ENCODE measurements around the gene TOLLIP. TPM values are rescaled to one million over a fixed set of nuclear protein-coding genes. Genes with fewer than 3 reads are reported as not detected.

Gene TOLLIP
- total and polyA plus RNA-seq, 9 of the 15 experiments (the other 6 are each of a cell fraction or from before 2014, with no cell fraction given) = 0.23 to 22.8 (median 7.1) TPM

GRCh38 chr11:1348796-1349326, 39.4 kb upstream of the TOLLIP start:
- no peak for FAIRE-seq
- BruUV-seq (replicated peaks) = no TSS peak
- no peak overlapping the region for H2AFZ ChIP-seq (ENCODE audit: low read depth, low read length)
- in situ Hi-C loops (cut with MboI) (no loop called here), intact Hi-C loops (cut with micrococcal nuclease) (no loop called here)
- CTCF ChIA-PET (ENCODE audit: low intra/inter-chr PET ratio) = no interaction called here
- WGBS (ENCODE audit: insufficient coverage, low coverage, missing lambda C conversion rate) = 12% methylated on average over 25 of the region's 25 CpGs
- POLR2A ChIA-PET = interaction anchor here (0.6 kb wide), 2 partner anchors 10 to 183 kb away, joined by 3 read pairs; no protein-coding TSS in a partner anchor
- no peak for ATAC-seq
- no peak overlapping the region for H3K4me3 ChIP-seq
- H3K9ac ChIP-seq (ENCODE audit: insufficient read depth in 1 of 2, low read depth in 2 of 2, low read length in 2 of 2) = no peak overlapping the region; a peak in 1 of 4 replicates
- DNase-seq (ENCODE audit: extremely low read depth in 1 of 4, low spot score in 3 of 4) = no peak
- H3K9me3 ChIP-seq (replicated peaks; ENCODE audit: control insufficient read depth, insufficient read depth, low read depth, low read length) = no peaks in the 10 kb centered on the region
- H3K27ac ChIP-seq (ENCODE audit: extremely low read depth, low read depth, low read length) = no peak overlapping the region
- peaks cover 25 to 67% of the 10 kb centered on the region in 2 experiments; a peak in 4 of 5 replicates for H3K27me3 ChIP-seq (ENCODE audit: control insufficient read depth in 2 of 2, insufficient read depth in 2 of 2, low read length in 2 of 2)
- no peaks in the 10 kb centered on the region for H3K36me3 ChIP-seq (ENCODE audit: control insufficient read depth, insufficient read depth, low read length)
- no peaks in the 10 kb centered on the region for H3K79me2 ChIP-seq (ENCODE audit: control insufficient read depth, insufficient read depth, low read length)
- H3K4me1 ChIP-seq (replicated peaks in 1 of 2; ENCODE audit: control insufficient read depth in 2 of 2, insufficient read depth in 2 of 2, low read length in 2 of 2) = peaks cover 0 to 26% of the 10 kb centered on the region in 2 experiments; a peak in 2 of 5 replicates
- no peak overlapping the region for H3K4me2 ChIP-seq (ENCODE audit: insufficient read depth, low read length)
- peaks cover 1% of the 10 kb centered on the region; the same call in 1 of the 2 replicates for H4K20me1 ChIP-seq (replicated peaks; ENCODE audit: control insufficient read depth, insufficient read depth, low read length)
- TF ChIP-seq ZNF444 (CRISPR knock-in tag; IDR thresholded peaks at IDR 0.05) = no peak
- no peak for TF ChIP-seq ZC3H4 (CRISPR knock-in tag; IDR thresholded peaks at IDR 0.05; ENCODE audit: borderline replicate concordance)
- TF ChIP-seq PHB2 (IDR thresholded peaks at IDR 0.05; ENCODE audit: low read depth) = no peak
- no peak for TF ChIP-seq ZBTB34 (CRISPR knock-in tag; IDR thresholded peaks at IDR 0.05)
- no peak for TF ChIP-seq SRSF9 (IDR thresholded peaks at IDR 0.05; ENCODE audit: borderline replicate concordance, low read depth, low read length)
- TF ChIP-seq ATF6 (CRISPR knock-in tag; IDR thresholded peaks at IDR 0.05) = no peak
- TF ChIP-seq ZNF217 (CRISPR knock-in tag; IDR thresholded peaks at IDR 0.05) = no peak
- no peak for TF ChIP-seq NR2F6 (CRISPR knock-in tag; IDR thresholded peaks at IDR 0.05)
- TF ChIP-seq CREM (IDR thresholded peaks at IDR 0.05; ENCODE audit: low read depth) = no peak
- no peak for TF ChIP-seq KHSRP (IDR thresholded peaks at IDR 0.05)
- TF ChIP-seq ZBTB1 (CRISPR knock-in tag; IDR thresholded peaks at IDR 0.05; ENCODE audit: borderline replicate concordance, low read depth) = no peak
- no peak for TF ChIP-seq PCBP1 (IDR thresholded peaks at IDR 0.05; ENCODE audit: low read depth, low read length, poor library complexity, severe bottlenecking)
- TF ChIP-seq SRF (CRISPR knock-in tag; IDR thresholded peaks at IDR 0.05) = no peak
- no peak for TF ChIP-seq JUN (IDR thresholded peaks at IDR 0.05; ENCODE audit: borderline replicate concordance, low read depth, low read length)
- no peak for TF ChIP-seq JUN (CRISPR knock-in tag; IDR thresholded peaks at IDR 0.05; ENCODE audit: borderline replicate concordance)
- no peaks in the 10 kb centered on the region for H3K9me1 ChIP-seq (ENCODE audit: control insufficient read depth, insufficient read depth, low read length)

All from K562 (cell line).